GM21447 (cell line): ENCODE data around the gene BTD.
A peak's percentile ranks its signal among the peaks of the same experiment; 100 is the strongest.

ENCODE experiments used
- ATAC-seq: cut with Tn5 transposase; IDR thresholded peaks from one replicate; pipeline ENCODE4 v1.9.1; 2021; ENCODE audit not compliant: unreplicated experiment

The BTD gene

GRCh38 chr3:15635121-15635661 lies 33.6 kb downstream of the BTD start:
- no peak for ATAC-seq

- ATAC-seq: peak; percentile 79
These were observed 34.6 kb downstream of the BTD start for GRCh38 chr3:15636028-15636709.

GRCh38 chr3:15637131-15637951 lies 35.8 kb downstream of the BTD start:
- peak; percentile 38 for ATAC-seq

- ATAC-seq: no peak
These were observed 36.8 kb downstream of the BTD start for GRCh38 chr3:15638193-15638890.

- ATAC-seq: no peak
These were observed 37.3 kb downstream of the BTD start for GRCh38 chr3:15638891-15639262.

- no peak for ATAC-seq
These were observed 43.7 kb downstream of the BTD start for GRCh38 chr3:15645246-15645645.

- no peak for ATAC-seq
These were observed 44.4 kb downstream of the BTD start for GRCh38 chr3:15645740-15646501.

- ATAC-seq: peak; percentile 14
These were observed 45.4 kb downstream of the BTD start for GRCh38 chr3:15646851-15647511.

GRCh38 chr3:15647611-15648167 lies 46.1 kb downstream of the BTD start:
- peak; percentile 93 for ATAC-seq

- ATAC-seq: no peak
These were observed 47.8 kb downstream of the BTD start for GRCh38 chr3:15649341-15649740.

- ATAC-seq: no peak
These were observed 48.3 kb downstream of the BTD start for GRCh38 chr3:15649858-15650257.

GRCh38 chr3:15651396-15651795 lies 49.9 kb downstream of the BTD start:
- no peak for ATAC-seq

- ATAC-seq: no peak
These were observed 51.8 kb downstream of the BTD start for GRCh38 chr3:15653321-15653720.

- no peak for ATAC-seq
These were observed 52.6 kb downstream of the BTD start for GRCh38 chr3:15654127-15654526.

- ATAC-seq: no peak
These were observed 53.3 kb downstream of the BTD start for GRCh38 chr3:15654891-15655290.

- no peak for ATAC-seq
These were observed 54.8 kb downstream of the BTD start for GRCh38 chr3:15656342-15656741.

GRCh38 chr3:15657016-15657415 lies 55.5 kb downstream of the BTD start:
- ATAC-seq: no peak

- ATAC-seq: no peak
These were observed 57.9 kb downstream of the BTD start for GRCh38 chr3:15659254-15659975.
